HepG2 (cell line): ENCODE results near the gene RNF123. TPM values are rescaled to one million over a fixed set of nuclear protein-coding genes. Genes with fewer than 3 reads are reported as not detected.

Source experiments
- ATAC-seq: fragments of 200-7000 bp; cut with Tn5 transposase; 3 replicates; pipeline ENCODE4 v1.9.1; 2020; ENCODE audit warnings: mild to moderate bottlenecking, moderate library complexity
- BruUV-seq: library from RNA; stranded (reverse); fragments of 400-500 nt; replicated peaks from 2 replicates; lab custom pipeline; 2021; lab: Mats Ljungman, UMichigan
- CTCF ChIA-PET: fragments of 300-600 bp; formaldehyde crosslinking; extraction: SDS; loops from one replicate; lab custom pipeline; 2021; ENCODE audit warnings: low total read pairs, inconsistent platforms, low intra/inter-chr PET ratio; lab: Yijun Ruan, JAX
- POLR2A ChIA-PET: fragments of 350-600 bp; sonication (Branson Sonifier 250); formaldehyde crosslinking; loops from one replicate; lab custom pipeline; 2020; ENCODE audit warnings: antibody characterized with exemption, inconsistent platforms; lab: Yijun Ruan, JAX
- DNase-seq: peaks from one replicate; pipeline ENCODE4 v3.0.0-alpha.2; 2015; ENCODE audit warnings: low spot score
- FAIRE-seq: peaks from 3 replicates; lab custom pipeline; 2011; peaks lifted over from hg19 to GRCh38; lab: Jason Lieb, UNC
- H2AFZ ChIP-seq: one replicate; pipeline ENCODE4 v1.6.1; 2011; ENCODE audit warnings: low read length, inconsistent platforms
- H3K27ac ChIP-seq: fragments of 300-600 bp; 3 replicates; pipeline ENCODE4 v1.8.0; 2011; ENCODE audit warnings: mixed run types, mild to moderate bottlenecking, mixed read lengths, low read length, inconsistent platforms; ENCODE audit not compliant: insufficient read depth; ENCODE audit errors: extremely low read length
- H3K27me3 ChIP-seq, 2 experiments: fragments of 200-600 bp in 1 of 2; 2 replicates in 1 of 2; 3 replicates in 1 of 2; pipeline versions ENCODE4 v1.6.0 to v1.8.0; 2011; ENCODE audit warnings: low read length in 2 of 2, mild to moderate bottlenecking in 2 of 2, moderate library complexity in 2 of 2, inconsistent platforms in 1 of 2; ENCODE audit not compliant: insufficient read depth in 2 of 2, control insufficient read depth in 1 of 2
- H3K36me3 ChIP-seq, 2 experiments: fragments of 200-600 bp in 1 of 2; replicated peaks in 1 of 2; 2 replicates in 1 of 2; 3 replicates in 1 of 2; pipeline versions ENCODE4 v1.5.1 to v1.8.0; 2011; ENCODE audit warnings: low read length in 2 of 2, inconsistent platforms in 1 of 2; ENCODE audit not compliant: insufficient read depth in 2 of 2, control insufficient read depth in 1 of 2
- H3K4me1 ChIP-seq: 2 replicates; pipeline ENCODE4 v1.5.1; 2012; ENCODE audit warnings: low read length, inconsistent platforms; ENCODE audit not compliant: insufficient read depth
- H3K4me2 ChIP-seq: 2 replicates; pipeline ENCODE4 v1.6.0; 2011; ENCODE audit warnings: low read depth, low read length, inconsistent platforms
- H3K4me3 ChIP-seq, 3 experiments: fragments of 200-600 bp in 1 of 3; sonication (generic), shearing (Covaris generic) in 1 of 3; replicated peaks in 1 of 3; 2 replicates each; pipeline ENCODE4 v1.5.1; 2011 to 2016; ENCODE audit warnings: low read length in 3 of 3, inconsistent platforms in 2 of 3, low read depth in 2 of 3, mild to moderate bottlenecking in 2 of 3, control low read depth in 1 of 3, mixed read lengths in 1 of 3; ENCODE audit not compliant: insufficient read depth in 1 of 3
- H3K79me2 ChIP-seq: one replicate; pipeline ENCODE4 v1.6.1; 2011; ENCODE audit warnings: low read length, inconsistent platforms; ENCODE audit not compliant: insufficient read depth
- H3K9ac ChIP-seq: 2 replicates; pipeline ENCODE4 v1.6.0; 2011; ENCODE audit warnings: mild to moderate bottlenecking, low read depth, low read length, inconsistent platforms; ENCODE audit not compliant: insufficient read depth
- H3K9me3 ChIP-seq: 2 replicates; pipeline ENCODE4 v1.5.1; 2012; ENCODE audit warnings: mild to moderate bottlenecking, low read length
- H4K20me1 ChIP-seq: 2 replicates; pipeline ENCODE4 v1.6.0; 2011; ENCODE audit warnings: inconsistent platforms, mild to moderate bottlenecking, low read length, moderate library complexity; ENCODE audit not compliant: insufficient read depth
- BRCA1 ChIP-seq: sonication (generic); formaldehyde crosslinking; IDR thresholded peaks from 2 replicates; pipeline ENCODE4 v1.4.0; 2020; ENCODE audit warnings: missing genetic modification reagents
- BRD4 ChIP-seq: sonication (generic); formaldehyde crosslinking; IDR thresholded peaks from 2 replicates; pipeline ENCODE4 v1.4.0; 2020; ENCODE audit warnings: missing genetic modification reagents
- JUNB ChIP-seq: sonication (generic); formaldehyde crosslinking; IDR thresholded peaks from 2 replicates; pipeline ENCODE4 v1.8.0; 2022; ENCODE audit warnings: missing genetic modification reagents, mild to moderate bottlenecking, borderline replicate concordance
- NBN ChIP-seq: fragments of 450-650 bp; conservative IDR thresholded peaks from 2 replicates; pipeline ENCODE4 v1.6.1; 2017
- PHF21A ChIP-seq: sonication (generic); formaldehyde crosslinking; IDR thresholded peaks from 2 replicates; pipeline ENCODE4 v1.5.0; 2020; ENCODE audit warnings: mild to moderate bottlenecking, missing genetic modification reagents
- POLR2A ChIP-seq, 2 experiments: IDR thresholded peaks; 2 replicates each; pipeline ENCODE4 v1.6.1; 2011; ENCODE audit warnings: low read depth in 2 of 2, low read length in 2 of 2, mild to moderate bottlenecking in 1 of 2, moderate library complexity in 1 of 2; ENCODE audit not compliant: insufficient read depth in 1 of 2
- POLR2AphosphoS5 ChIP-seq: IDR thresholded peaks from 2 replicates; pipeline ENCODE4 v1.6.1; 2012; ENCODE audit warnings: low read depth, low read length
- POLR2G ChIP-seq: fragments of 200-400 bp; formaldehyde crosslinking; IDR thresholded peaks from 2 replicates; pipeline ENCODE4 v1.6.1; 2018; ENCODE audit warnings: mild to moderate bottlenecking, low read depth, low read length, moderate library complexity
- SALL2 ChIP-seq: sonication (generic); formaldehyde crosslinking; IDR thresholded peaks from 2 replicates; pipeline ENCODE4 v1.8.1; 2023; ENCODE audit warnings: mild to moderate bottlenecking, missing genetic modification reagents, inconsistent platforms
- SP4 ChIP-seq: sonication (generic); formaldehyde crosslinking; IDR thresholded peaks from 2 replicates; pipeline ENCODE4 v1.8.1; 2023; ENCODE audit warnings: mild to moderate bottlenecking, missing genetic modification reagents
- SSRP1 ChIP-seq: IDR thresholded peaks from 2 replicates; pipeline ENCODE4 v1.6.1; 2016; ENCODE audit warnings: control low read depth
- TRAFD1 ChIP-seq: sonication (generic); formaldehyde crosslinking; IDR thresholded peaks from 2 replicates; pipeline ENCODE4 v1.5.1; 2020; ENCODE audit warnings: missing genetic modification reagents, mild to moderate bottlenecking, borderline replicate concordance
- ZFP82 ChIP-seq: sonication (generic); formaldehyde crosslinking; IDR thresholded peaks from 2 replicates; pipeline ENCODE4 v1.5.1; 2020; ENCODE audit warnings: mild to moderate bottlenecking, missing genetic modification reagents, borderline replicate concordance
- ZNF33A ChIP-seq: sonication (generic); formaldehyde crosslinking; IDR thresholded peaks from 2 replicates; pipeline ENCODE4 v1.5.1; 2020; ENCODE audit warnings: missing genetic modification reagents, mild to moderate bottlenecking, moderate library complexity, borderline replicate concordance
- ZNF639 ChIP-seq: conservative IDR thresholded peaks from 2 replicates; pipeline ENCODE4 v1.6.1; 2018; ENCODE audit warnings: missing genetic modification reagents
- ZNF674 ChIP-seq: sonication (generic); formaldehyde crosslinking; IDR thresholded peaks from 2 replicates; pipeline ENCODE4 v1.5.0; 2020; ENCODE audit warnings: low read depth, mild to moderate bottlenecking, missing genetic modification reagents
- WGBS: methylation state at CpG from one replicate; pipeline ENCODE4 v1.1.6; 2017; ENCODE audit warnings: low lambda C conversion rate; 5-methylcytosine and 5-hydroxymethylcytosine counted together
- in situ Hi-C: cut with HindIII; loops from 2 replicates; pipeline ENCODE4 v1.10.0; 2017; ENCODE audit warnings: low pct_unique_long_range_greater_than_20kb; ENCODE audit not compliant: extremely low pct_ligation_motif_present
- intact Hi-C: fragments of 100-400 bp; cut with micrococcal nuclease; formaldehyde crosslinking; loops from one replicate; pipeline ENCODE4 v1.10.0; 2022; ENCODE audit not compliant: unreplicated experiment
- polyA plus RNA-seq, 8 experiments: library from polyadenylated mRNA; depleted of rRNA in 3 of 8; stranded (reverse) in 7 of 8; unstranded in 1 of 8; fragments of >200 nt; fragmentation: Illumina TruSeq in 4 of 8; extraction: Trizol in 4 of 8; gene quantifications; 2 replicates each; pipeline versions ENCODE4 v1.2.1 to v1.2.3, GENCODE V29; 2011 to 2016; ENCODE audit warnings: low read depth in 4 of 8, missing spikeins in 1 of 8, mixed read lengths in 1 of 8; ENCODE audit not compliant: insufficient read depth in 1 of 8
- total RNA-seq, 5 experiments: library from RNA; depleted of rRNA; stranded (reverse); fragments of >200 nt; fragmentation: Illumina TruSeq; extraction: Trizol; gene quantifications; 2 replicates each; pipeline ENCODE4 v1.2.3, GENCODE V29; 2016; ENCODE audit warnings: low read depth in 1 of 5

The RNF123 gene
- total and polyA plus RNA-seq, 2 of the 13 experiments (the other 11 are each of a cell fraction or from before 2014, with no cell fraction given) = 29.9 to 82.2 TPM

DNA sequence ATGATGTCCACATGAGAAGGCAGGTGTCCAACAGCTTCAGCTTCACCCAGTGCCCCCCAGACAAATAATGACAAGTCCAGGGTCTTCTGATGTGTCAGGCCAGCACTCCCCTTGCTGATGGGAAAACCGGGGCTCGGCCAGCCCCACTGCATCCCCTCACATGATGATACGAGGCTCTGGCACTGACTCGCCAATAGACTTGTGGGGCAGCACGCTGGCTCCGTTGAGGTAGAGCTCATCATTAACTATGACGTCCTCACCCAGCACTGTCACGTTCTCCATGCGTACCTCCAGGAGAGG, 32.2 kb downstream of the RNF123 start:
- CTCF ChIA-PET = no interaction called here
- H2AFZ ChIP-seq = no peak overlapping the region
- H3K79me2 ChIP-seq = peaks cover 13% of the 10 kb centered on the region
- POLR2A ChIA-PET = no interaction called here
- H3K36me3 ChIP-seq = peaks cover 11 to 25% of the 10 kb centered on the region in 2 experiments
- in situ Hi-C loops = no loop called here
- intact Hi-C loops = no loop called here
- TF ChIP-seq POLR2A (IDR thresholded peaks at IDR 0.05; ENCODE audit: insufficient read depth in 1 of 2, low read depth in 2 of 2, low read length in 2 of 2) = 0 out of 4 replicates have a peak, but pooled peaks of 1 of the 2 experiments have one; percentile 10
- 0 out of 2 replicates have a peak, but pooled peaks have one; percentile 18 for TF ChIP-seq POLR2AphosphoS5
- TF ChIP-seq SP4 (CRISPR knock-in tag) = no peak
- TF ChIP-seq POLR2G = 0 out of 2 replicates have a peak, but pooled peaks have one; percentile 1
- no peak for TF ChIP-seq ZNF674 (CRISPR knock-in tag)
- no peaks in the 10 kb centered on the region for H4K20me1 ChIP-seq
- no peaks in the 10 kb centered on the region for H3K27me3 ChIP-seq
- H3K9ac ChIP-seq = no peak overlapping the region
- peaks cover 21% of the 10 kb centered on the region for H3K4me1 ChIP-seq
- BruUV-seq = no TSS peak
- FAIRE-seq = no peak
- H3K9me3 ChIP-seq = no peaks in the 10 kb centered on the region
- WGBS = 99% methylated on average over 9 of the region's 9 CpGs
- H3K4me2 ChIP-seq = no peak overlapping the region
- ATAC-seq = no peak
- no peak overlapping the region for H3K27ac ChIP-seq
- no peak for DNase-seq
- H3K4me3 ChIP-seq = no peak overlapping the region

GRCh38 chr3:49721896-49722781, 32.8 kb downstream of the RNF123 start:
- H3K4me1 ChIP-seq = peaks cover 21% of the 10 kb centered on the region
- intact Hi-C loops (no loop called here), in situ Hi-C loops (no loop called here)
- peaks cover 13 to 29% of the 10 kb centered on the region in 2 experiments for H3K36me3 ChIP-seq
- peak overlapping the region; percentile 88 for H3K4me2 ChIP-seq
- POLR2A ChIA-PET = no interaction called here
- peak overlapping the region in 1 of 3 experiments; percentile 97; a peak in 2 of 6 replicates for H3K4me3 ChIP-seq
- H3K27ac ChIP-seq = no peak overlapping the region
- no peak overlapping the region for H2AFZ ChIP-seq
- H3K79me2 ChIP-seq = peaks cover 13% of the 10 kb centered on the region
- 96% methylated on average over 19 of the region's 26 CpGs for WGBS
- H3K27me3 ChIP-seq = no peaks in the 10 kb centered on the region
- H3K9ac ChIP-seq = 0 out of 2 replicates have a peak overlapping the region, but pooled peaks have one; percentile 95
- H3K9me3 ChIP-seq = no peaks in the 10 kb centered on the region
- no peak for DNase-seq
- ATAC-seq = no peak
- no peaks in the 10 kb centered on the region for H4K20me1 ChIP-seq
- no peak for FAIRE-seq
- no TSS peak for BruUV-seq
- CTCF ChIA-PET = no interaction called here
- TF ChIP-seq PHF21A (CRISPR knock-in tag) = no peak
- TF ChIP-seq BRD4 (CRISPR knock-in tag) = no peak
- 0 out of 2 replicates have a peak, but pooled peaks have one; percentile 3 for TF ChIP-seq POLR2AphosphoS5
- no peak for TF ChIP-seq SALL2 (CRISPR knock-in tag)
- no peak for TF ChIP-seq JUNB (CRISPR knock-in tag)
- TF ChIP-seq POLR2G = 0 out of 2 replicates have a peak, but pooled peaks have one; percentile 22
- no peak for TF ChIP-seq NBN
- no peak for TF ChIP-seq BRCA1
- no peak for TF ChIP-seq ZNF33A (CRISPR knock-in tag)
- no peak for TF ChIP-seq ZNF639
- no peak for TF ChIP-seq TRAFD1 (CRISPR knock-in tag)
- TF ChIP-seq ZFP82 (CRISPR knock-in tag) = no peak
- 0 out of 2 replicates have a peak, but pooled peaks have one; percentile 49 for TF ChIP-seq SSRP1 (CRISPR knock-in tag)
